ENCODE data around the gene TDRD9.

TDRD9 gene

DNA sequence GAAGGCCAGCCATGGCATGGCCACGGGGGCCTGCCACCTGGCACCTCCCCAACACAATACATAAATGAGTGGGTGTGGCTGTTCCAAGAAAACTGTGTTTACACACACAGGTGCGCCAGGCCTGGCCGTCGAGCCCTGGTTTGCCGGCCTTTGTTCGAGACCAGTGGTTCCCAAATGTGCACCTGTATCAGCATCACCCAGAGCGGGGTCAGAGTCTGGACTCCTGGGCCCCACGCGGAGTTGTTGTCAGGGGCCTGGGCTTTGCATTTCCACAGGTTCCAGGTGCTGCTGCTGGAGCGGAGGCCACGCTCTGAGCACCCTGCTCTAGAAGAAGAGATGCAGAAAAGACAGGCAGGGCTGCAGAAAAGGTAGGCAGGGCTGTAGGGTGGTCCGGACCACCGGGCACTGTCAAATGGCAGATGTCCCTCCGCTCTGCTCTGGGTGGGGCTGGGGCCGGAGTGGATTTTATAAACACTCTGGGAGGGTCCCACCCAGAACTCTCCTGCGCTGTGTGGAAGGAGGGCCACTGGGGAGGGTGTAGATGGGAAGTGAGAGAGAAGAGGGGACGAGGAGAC, 153.1 kb downstream of the TDRD9 start:
- DNase-seq: peak; percentile 15 to 62

DNA sequence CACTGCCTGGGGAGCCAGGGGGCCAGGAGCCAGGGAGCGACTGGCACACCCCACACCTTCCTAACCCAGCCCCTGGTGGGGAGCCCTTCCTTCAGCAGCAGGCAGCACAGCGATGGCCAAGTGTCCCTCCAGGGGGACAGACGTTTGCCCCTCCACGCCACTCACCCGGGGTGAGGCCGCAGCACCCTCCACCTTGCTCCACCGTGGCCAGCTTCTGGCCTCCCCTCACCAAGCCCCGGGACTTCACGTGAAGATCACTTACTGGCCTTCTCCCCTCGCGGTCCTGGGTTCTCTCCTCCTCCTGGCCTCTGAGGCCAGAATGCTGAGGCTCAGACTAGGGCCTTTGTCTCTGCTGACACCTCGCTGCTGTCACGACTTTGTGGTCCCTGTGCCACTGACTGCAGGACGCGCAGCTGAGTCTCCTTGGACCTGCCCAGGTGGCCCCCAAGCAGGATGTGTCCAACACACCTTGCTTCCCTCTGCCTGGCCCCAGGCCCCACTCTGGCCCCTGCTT, 153.8 kb downstream of the TDRD9 start:
- no peak for DNase-seq

DNA sequence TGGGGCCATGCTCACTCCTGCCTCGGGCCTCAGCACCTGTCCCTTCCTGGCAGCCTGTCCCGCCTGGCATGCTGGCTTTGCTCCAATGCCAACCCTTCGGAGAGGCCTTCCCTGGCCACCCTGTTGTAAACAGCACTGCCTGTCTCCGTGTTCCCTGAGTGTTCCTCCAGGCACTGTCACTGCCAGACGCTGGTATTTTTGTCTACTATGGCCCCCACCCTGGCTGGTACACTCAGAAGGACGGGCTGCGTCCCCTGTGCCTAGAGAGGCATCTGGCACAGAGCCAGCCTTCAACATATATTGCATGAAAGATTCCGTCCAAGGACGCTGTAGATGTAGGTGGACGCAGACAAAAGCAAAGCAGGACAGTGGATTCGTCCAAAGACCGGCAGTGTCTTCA, 154.6 kb downstream of the TDRD9 start:
- no peak for DNase-seq

DNA sequence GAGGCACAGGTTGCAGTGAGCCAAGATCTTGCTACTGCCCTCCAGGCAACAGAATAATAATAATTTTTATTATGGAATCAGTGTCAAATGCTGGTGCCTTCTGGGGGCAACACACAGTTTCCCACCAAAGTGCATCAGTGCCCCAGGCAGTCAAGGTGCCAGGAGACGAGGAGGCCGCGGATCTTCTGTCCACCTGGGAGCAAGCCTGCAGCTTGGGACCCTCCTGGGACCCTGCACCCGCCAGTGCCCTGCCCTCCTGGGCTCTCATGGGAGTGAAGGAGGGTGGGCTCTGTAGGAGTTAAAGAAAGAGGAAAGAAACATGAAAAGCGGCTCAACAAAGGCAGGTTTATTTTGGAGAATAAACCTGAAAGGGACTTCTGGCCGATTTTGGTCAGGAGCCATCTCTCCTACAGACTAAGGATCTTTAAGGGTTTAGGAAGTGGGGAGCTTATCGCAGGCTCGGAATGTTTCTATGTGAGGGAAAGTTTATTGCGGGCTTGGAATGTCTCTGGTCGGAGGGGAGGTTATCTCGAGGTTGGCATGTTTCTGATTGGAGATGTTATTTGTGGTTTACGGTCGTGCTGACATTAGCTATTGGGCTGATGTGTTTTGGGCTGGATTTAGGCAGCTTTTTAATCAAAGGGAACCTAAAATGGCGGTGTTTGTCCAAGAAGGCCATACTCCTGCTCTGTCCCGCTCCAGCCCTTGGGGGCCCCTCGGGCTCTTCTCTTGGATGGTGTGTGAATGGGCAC, 156.2 kb downstream of the TDRD9 start:
- no peak for DNase-seq

DNA sequence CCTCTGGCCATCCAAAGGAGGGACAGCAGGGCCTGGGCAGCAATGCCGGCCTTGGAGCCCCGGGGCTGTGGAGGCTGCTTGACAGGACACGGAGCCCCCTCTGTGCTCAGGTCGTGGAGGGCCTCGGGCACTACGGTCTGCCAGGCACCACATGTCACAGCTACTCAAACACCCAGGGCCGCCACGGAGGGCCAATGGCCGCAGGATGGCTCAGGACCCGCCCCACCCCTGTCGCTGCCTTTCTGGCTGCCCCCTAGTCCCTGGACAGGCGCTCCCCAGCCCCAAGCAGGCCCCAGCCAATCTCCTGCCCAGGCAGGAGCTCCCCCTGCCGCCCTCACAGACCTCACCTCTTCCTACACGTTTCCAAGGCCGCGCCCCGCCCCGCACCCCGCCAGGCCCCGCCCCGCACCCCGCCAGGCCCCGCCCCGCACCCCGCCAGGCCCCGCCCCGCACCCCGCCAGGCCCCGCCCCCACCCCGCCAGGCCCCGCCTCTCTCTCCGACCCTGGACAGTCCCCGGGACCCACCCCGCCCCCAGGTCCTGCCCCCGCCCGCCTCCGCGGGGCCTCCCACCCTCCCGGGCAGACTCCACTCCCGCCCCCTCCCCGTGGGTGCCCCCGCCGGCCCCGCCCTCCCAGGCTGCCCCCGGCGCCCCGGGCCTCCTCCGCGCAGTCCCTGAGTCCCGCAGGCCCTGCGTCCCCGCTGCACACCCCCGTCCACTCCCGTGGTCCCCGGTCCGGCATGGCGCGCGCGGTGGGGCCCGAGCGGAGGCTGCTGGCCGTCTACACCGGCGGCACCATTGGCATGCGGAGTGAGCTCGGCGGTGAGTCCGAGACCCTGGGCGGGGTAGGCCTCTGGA, 157.0 kb downstream of the TDRD9 start, which contains the start of gene ASPG:
Gene ASPG, plus strand, starts transcription at position 669 of the 857 bp plus-strand sequence. Its CDS starts 71 bp downstream, at position 740.
- no peak for DNase-seq

DNA sequence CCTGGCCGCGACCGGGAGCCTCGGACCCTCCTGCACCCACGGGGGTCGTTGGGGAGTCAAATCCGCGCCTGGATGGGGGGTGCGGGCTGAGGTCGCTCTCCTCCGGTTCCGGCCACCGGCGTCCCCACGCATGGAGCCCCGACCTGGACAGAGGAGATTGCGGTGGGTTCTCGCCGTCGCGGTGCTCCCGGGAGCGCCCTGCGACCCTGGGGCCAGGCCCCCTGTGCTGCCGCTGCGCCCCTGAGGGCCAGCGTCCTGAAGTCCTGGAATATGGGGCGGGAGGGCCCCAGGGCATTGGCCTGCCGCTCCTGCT, 157.6 kb downstream of the TDRD9 start:
- DNase-seq: no peak

DNA sequence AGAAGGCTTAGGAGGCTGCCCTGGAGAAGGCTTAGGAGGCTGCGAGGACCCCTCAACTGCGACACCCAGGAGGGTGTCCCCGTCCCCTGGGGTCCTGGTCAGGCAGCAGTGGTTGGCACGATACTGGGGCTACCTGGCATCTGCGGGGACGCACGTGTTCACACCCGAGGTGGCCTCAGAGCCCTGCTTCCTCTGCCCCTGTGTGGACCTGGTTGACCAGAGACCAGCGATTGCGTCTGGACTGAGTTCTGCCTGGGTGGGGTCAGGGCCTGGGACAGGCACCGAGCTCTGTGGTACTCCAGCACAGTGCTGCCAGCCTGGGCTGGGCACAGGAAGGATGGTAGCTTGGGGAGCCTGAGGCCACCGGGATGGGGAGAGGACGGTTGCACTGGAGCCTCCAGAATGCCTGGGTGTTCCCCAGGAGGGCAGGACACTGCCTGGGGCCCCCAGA, 158.0 kb downstream of the TDRD9 start:
- no peak for DNase-seq

DNA sequence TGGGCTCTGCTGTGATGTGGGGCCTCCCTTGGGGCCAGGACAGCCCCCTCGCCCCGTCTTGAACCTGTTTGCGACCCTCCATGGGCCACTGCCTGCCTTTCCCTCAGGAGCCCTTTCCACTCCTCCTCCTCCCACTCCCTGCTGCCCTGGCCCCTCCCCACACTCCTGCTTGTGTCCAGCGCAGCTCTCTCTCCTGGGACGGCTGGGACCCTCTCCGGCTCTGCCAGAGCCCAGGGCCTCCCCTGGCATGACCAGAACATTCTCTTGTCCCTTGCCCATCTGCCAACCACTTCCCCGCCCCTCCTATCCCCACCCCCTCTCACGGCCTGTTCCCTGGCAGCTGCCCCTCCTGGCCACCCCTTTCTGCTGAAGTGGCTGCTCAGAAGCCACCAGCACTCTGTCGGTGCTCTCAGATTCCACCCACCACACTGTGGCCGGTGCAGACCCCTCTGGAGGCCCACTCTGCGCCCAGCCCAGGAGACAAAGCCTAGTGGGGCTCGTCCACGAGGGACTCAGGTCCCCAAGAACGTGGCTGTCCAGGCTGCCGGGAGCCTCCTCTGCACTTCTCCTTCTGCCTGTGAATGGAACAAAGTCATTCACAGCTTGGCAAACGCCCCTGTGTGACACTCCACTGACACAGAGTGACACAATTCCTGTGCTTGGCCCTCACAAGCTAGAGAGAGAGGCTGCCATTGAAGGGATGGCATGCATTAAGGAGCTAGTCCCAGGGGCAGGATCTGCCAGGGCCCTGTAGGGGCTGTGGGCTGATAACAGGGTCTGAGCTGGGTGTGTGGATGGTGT, 158.6 kb downstream of the TDRD9 start:
- DNase-seq: no peak

DNA sequence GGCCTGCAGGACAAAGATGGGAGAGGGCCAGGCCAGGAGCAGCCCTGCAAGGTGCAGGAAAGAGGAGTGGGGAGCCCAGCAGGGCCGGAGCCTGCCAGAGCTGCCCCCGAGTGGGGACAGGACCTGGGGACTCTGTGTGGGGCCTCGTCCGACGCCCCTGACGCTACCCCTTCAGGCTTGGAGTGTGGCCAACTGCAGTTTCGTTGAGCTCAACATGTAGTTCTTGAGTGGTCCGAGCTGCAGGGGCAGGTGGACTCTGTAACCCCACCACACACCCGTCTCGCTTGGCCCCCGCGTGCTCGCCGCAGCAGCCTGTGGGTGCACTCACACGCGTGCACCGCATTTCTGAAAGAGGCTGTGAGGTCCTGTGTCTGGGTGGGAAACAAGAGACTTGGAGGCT, 159.2 kb downstream of the TDRD9 start:
- DNase-seq: no peak

DNA sequence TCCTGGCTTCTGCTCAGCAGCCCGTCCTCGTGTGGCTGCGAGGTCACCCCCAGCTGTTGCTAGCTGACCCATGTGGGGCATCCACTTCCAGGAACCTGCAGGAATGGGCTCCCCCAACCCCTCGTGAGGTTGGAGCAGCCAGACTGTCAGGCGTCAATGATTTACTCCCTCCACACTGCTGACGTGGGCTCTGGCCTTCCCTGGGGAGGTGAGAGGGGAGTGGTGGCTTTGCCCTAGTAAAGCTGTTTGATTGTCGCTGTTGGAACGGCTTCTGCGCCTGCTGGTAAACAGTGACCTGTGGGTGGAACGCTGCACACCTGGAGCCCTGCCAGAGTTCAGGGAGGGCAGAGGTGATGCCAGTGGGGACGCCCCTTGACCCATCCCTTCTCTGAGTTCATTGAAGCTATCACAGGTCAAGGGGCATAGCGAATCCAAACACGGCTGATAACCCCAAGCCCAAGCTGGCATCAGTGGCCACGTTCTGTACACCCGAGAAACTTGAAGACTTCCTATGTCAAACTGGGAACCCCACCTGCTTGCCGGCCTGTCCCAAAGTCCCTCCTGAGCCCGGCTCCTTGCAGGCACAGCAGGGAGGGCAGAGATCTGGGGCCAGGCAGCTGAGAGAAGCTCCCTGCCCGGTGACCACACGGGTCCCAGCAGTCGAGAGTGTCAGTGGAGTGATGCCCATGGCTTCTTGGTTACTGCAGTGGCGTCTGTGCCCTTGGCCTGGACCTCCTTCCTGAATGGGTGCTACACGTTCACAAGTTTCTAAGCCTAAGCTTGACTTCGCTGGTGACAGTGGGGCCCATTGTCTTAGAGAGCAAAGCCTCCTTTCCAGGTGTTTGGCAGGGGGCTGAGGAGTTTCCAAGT, 160.0 kb downstream of the TDRD9 start:
- no peak for DNase-seq

DNA sequence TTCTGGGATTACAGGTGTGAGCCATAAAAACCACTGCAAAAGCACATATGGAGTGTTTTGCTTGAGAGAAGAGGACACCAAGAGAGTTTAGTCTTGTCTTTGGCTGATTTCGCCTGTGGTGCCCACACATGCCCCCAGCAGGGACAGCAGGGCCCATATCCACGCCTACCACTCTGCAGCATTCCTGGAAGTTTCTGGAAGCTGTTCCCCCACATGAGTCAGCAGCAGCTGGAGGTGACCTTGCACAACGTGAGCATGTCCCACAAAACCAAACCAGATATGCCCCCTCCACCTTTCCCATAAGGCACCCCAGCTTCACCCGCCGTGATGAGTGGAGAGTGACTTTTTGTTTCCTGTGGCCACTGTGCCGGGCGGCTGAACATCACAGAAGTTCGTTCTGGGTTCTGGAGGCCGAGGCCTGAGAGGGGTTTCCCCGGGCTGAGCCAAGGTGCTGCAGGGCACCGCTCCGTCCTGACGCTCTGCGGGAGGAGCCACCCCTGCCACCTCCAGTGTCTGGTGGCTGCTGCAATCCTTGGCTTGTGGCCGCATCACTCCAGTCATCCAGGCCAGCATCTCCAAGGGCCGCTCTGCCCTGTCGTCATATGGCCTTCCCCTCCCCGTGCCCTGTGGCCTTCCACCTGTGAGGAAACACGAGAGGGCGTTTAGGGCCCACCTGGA, 162.0 kb downstream of the TDRD9 start:
- no peak for DNase-seq

DNA sequence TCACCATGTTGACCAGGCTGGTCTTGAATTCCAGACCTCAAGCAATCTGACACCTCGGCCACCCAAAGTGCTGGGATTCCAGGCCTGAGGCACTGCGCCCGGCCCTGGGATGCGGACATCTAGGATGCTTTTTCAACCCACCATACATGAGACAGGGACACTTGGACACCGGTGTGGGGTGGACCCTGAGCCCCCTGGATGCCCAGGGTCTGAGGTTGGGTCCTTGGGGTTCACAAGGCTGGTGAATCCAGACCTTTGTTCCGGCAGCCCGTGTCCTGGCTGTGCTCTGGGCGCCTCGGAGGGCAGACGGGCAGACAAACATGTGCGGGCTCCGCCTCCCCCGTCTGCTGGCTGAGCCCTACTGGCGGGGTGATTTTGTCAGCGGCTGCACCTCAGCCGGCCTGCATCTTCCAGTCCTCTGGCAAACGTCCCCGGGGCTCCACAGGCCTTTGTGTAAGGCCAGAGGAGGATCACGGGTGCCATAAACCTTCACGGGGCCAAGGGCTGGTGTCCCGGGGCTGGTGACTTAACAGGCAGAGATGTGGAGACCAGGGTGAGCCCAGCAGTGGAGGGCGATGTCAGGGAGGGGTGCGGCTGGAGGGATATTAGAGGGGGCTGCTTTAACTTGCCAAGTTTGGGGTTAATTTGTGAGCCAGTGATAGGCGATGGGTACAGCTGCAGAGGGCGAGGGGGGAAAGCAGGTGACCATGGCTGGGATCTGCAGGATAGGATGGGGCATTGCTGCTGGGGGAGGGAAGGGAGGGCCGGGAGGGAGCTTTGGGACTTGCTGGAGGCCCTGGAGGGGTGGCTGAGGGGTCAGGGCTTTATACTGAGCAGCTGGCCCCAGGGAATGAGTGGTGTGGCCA, 163.0 kb downstream of the TDRD9 start:
- no peak for DNase-seq

DNA sequence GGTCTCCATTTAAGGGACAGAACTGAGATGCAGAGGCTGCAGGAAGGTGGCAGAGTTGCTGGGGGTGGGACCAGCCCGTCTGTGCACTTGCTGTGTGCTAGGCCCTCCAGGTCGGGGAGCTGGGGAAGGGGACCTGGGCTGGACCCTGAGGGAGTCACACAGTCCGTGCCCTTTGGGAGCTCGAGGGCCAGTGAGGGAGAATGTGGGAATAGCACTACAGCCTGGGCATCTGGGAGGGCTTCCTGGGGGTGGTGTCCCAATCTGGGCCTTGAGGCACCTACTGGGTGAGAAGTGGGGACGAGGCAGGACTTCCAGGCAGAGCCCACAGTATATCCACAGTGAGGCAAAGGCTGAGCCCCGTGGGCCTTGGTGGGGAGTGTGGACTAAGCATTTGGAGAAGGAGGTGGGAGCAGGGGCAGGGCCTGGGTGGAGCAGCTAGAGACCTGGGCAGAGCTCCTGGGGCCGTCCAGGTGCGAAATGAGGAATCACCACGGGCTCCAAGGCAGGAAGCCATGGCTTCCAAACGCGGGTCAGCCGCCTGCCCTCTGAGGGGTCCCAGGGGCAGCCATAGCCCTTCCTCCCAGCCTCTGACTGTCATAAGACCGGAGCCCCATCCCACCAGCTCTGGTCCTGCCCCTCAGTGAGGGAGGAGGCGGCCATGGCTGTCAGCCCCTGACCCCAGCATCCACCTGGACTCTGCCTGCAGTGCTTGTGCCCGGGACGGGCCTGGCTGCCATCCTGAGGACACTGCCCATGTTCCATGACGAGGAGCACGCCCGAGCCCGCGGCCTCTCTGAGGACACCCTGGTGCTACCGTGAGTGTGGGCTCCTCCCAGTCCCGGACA, 163.9 kb downstream of the TDRD9 start:
- no peak for DNase-seq

DNA sequence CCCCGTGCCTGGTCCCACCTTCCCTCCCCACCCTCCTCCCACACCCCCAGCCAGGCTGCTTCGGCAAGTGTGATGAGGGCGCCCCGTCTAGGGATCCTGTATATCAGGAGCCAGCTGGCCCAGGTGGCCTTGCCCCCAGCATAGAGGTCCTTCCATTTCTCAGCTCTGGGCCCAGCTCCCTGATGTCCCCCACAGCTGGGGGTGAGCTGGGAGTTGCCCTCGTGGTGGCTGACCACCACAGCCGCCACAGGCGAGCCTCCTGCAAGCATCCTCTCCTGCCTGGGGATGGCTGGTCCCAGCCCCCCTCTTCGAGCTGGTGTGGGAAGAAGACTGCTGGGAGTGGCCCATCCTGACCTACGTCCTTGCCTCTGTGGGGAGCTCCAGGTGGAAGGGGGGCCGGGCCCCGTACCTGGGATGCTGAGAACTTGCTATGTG, 164.7 kb downstream of the TDRD9 start:
- DNase-seq: no peak

DNA sequence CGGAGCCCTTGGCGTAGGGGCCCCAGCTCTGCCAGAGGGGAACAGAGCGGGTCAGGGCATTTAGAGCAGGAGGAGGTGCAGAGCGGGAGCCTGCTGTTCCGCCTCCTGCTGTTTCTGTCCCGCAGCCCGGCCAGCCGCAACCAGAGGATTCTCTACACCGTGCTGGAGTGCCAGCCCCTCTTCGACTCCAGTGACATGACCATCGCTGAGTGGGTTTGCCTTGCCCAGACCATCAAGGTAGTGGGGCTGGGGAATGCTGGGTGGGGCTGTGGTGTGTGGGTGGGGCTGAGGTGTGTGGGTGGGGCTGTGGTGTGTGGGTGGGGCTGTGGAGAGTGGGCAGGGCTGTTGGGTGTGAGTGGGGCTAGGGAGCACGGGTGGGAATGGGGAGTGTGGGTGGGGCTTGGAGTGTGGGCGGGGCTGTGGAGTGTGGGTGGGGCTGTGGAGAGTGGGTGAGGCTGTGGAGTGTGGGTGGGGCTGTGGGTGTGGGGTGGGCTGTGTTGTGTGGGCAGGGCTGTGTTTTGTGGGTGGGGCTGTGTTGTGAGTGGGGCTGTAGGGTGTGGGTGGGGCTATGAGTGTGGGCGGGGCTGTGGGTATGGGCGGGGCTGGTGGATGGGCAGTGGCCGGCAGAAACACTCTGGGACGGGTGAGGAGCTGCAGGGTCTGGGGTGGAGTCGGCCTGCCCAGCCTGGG, 165.3 kb downstream of the TDRD9 start:
- DNase-seq: no peak

DNA sequence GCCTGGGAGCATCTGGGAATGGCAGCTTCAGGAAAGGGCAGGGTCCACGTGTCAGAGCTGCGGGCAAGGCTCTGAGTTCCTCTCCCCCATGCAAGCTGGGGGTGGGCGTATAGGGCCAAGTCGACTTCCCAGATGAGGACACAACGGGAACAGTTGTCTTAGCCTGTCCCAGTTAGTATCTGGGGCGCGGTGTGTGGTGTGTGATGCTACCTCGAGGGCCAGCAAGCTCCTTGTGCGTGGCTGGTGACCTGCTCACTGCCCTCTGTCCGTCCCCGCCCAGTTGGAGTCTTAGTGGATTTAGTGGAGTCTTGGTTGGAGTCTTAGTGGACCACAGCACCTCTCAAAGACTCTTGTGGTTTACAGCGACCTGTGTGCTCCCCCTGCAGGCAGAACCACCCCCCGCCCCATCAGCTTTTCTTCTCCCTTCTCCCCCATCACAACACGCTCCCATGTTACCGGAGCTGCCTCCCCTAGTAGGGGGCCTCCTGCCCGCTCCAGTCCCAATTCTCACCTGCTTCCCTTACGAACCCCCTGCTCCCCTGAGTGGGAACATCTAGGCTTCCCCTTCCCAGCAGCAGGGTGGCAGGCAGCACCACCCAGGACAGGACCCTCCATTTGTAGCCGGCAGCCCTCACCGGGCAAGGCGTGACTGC, 165.9 kb downstream of the TDRD9 start:
- DNase-seq: no peak

DNA sequence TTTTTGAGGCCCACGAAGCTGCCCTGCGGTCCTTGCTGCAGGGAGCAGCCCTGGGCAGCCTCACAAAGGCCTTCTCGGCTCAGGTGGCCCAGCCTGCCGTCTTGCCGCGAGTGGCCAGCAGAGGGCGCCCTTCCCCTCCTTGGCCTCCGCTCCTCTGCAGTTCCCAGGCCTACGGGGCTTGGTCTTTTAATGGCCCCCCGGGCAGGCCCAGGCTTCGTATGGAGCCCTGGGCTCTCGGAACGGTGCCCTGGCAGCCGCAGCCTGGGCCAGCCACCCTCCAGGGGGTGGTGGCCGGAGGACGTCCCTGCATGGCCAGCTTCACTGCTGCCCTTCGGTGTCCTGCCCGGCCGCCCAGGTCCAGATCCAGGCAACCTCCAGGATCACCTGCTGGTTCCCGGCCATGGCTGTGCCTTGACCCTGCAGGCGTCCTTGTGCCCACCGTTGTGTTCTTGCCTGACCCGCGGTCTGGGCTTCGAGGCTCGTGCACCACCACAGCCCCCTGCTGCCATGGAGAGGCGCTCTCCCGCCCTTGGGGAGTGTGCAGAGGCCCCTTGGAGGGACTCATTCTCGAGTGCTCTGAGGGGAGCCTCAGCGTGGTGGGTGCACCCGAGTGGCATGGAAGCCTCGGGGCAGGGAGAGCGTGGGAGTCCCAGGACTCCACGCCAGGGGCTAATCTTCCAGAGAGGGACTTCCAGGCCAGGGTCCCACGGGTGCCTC, 166.6 kb downstream of the TDRD9 start:
- peak; percentile 46 to 68 for DNase-seq
